GM23248 (cell line): ENCODE data around the gene PARP11.

Source experiments
- EZH2 ChIP-seq: fragments of 200-600 bp; sonication (generic); IDR thresholded peaks from 2 replicates; pipeline ENCODE4 v1.6.1; 2018; ENCODE audit warnings: antibody characterized with exemption, mild to moderate bottlenecking; ENCODE audit not compliant: insufficient read depth, poor library complexity, severe bottlenecking
- EZH2phosphoT487 ChIP-seq: fragments of 200-600 bp; sonication (generic); IDR thresholded peaks from 2 replicates; pipeline ENCODE4 v1.6.1; 2018; ENCODE audit warnings: antibody characterized with exemption, moderate library complexity, mild to moderate bottlenecking, low read depth; ENCODE audit not compliant: insufficient read depth

DNA sequence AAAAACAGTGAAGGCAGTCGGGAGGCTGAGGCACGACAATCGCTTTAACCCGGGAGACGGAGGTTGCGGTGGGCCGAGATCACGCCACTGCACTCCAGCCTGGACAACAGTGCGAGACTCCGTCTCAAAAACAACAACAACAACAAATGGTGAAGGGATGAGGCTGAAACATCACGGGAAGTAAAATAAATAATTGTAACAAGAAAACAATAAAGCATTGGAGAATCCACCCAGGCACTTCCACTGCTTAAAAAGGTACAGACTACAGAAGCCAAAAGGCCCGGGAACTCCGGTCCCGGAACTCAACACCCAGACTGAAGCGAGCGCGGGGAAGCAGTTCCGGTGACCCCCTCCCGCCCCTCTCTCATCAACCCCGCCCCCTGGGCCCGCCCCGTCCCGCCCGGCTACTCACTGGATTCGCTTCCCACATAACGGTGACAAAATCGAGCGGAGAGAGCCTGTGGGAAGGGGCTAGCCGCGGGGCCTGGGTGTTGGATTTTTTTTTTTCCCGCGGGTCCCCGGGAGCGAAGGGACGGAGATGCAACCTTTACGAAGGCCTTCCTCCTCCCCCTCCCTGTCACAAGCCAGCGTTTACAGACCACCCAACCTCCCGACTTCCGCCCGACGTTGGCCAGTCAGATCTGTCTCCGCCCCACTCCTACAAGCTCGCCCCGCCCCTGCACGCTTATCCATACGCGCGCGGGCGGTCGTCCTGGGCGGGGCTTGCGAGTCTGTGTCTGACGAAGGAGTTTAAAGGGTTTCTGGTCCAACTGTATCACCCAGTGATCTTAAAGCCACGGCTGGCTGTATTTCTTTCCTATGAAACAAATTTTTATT, at the start of gene PARP11:
- TF ChIP-seq EZH2 = no peak
- no peak for TF ChIP-seq EZH2phosphoT487
